Measurements from ENCODE around the gene C9.
A peak's percentile ranks its signal among the peaks of the same experiment; 100 is the strongest.
"Not testable (repeated sequence)": the region's sequence is repeated elsewhere in the genome, so short reads cannot be mapped to it uniquely, and the experiment has no call there.

C9 gene

GRCh38 chr5:39370555-39371366 is 6.5 kb upstream of the C9 start:
- no peak for DNase-seq

DNA sequence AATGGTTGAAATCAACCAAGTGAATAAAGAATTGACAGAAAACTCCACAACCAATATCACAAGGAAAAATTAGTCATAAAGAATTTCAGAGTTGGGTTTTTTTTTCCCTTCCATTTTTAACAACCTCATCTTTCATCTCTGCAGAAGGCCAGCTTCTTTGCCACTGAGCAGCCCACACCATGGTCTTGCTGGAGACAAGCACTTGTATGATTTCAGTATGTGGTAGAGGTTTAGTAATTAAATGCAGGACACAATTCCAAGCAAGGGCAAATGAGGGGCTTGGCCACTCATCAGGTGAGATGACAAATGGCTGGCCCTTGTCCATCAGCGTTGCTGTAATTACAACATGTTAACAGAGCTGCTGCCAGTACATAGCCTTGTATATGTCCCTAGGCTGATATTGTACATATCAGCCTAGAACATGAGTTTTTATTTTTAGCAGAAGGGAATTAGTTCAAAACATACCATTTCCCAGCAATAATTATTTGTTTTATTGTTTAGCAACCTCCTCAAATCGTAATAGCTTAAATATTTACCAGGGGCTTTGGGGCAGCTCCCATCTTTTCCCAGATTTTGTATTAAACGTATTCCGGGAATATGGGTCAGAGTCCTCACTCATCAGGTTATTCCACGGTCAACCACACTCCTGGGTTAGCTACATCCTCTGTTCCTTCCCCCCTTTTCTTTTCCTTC is 5.0 kb upstream of the C9 start:
- DNase-seq = no peak

DNA sequence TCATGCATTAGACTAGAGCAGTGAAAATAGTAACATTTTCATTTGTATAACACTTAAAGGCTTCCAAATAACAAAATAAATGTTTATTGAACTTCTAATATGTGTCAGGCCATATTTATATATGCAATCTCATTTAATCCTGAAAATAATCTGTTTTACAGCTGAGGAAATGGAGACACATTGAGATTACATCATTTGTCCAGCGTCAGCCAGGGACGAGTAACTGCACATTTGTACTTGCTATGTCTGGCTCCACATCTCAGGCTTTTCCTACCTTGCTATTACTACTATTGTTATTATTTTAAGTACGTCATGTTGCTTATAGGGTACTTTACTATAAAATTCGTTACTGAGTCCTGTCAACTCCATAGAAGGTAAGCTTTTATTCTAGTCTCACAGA is 3.8 kb upstream of the C9 start:
- no peak for DNase-seq

DNA sequence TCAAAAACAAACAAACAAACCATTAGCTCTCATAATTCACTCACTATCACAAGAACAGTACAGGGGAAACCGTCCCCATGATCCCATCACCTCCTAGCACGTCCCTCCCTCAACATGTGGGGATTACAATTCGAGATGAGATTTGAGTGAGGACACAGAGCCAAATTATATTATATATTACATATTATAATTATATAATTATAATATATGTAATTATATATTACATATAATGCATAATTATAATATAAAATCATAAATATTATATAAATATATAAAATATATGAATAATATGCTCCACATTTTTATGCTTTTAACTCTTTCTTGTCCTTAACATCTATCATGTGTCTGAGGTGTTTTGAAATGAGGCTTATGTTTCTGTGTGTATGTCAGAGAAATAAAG is 3.4 kb upstream of the C9 start:
- no peak for DNase-seq

DNA sequence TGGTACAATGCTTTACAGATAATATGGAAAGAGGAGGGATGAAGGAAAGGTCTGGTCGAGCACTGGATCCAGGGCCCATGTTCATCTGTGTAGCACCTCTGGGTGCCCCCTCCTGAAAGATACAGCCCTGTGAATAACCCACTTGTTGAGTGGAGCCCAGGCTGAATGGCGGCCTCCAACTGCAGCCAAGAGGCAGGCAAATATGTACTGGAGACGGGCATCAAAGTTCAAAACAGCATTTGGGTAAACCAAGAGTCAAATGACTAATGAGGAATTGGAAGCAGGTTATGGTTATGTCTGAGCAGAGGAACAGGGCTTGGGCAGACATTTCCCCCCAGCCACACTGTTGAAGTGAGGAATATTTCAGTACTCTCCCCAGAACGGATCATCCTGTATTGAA is 1.1 kb downstream of the C9 start:
- no peak for DNase-seq

DNA sequence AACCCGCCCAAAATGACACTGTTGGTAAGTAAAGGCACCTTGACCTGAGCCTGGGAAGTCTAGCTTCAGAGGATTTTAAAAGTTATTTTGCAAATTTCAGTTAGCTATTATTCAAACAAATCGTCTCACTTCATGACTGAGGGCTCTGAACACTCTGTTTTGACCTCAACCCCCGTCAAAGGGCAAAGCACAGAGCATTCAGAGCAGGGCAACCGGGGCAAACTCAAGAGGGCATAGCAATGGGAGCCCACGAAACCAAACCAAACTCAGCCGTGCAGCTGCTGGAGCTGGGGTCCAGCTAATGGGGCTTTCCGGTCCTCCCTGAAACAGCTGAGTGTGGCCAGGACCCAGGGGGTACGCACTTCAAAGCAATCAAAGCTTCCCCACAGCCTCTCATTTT is 1.6 kb downstream of the C9 start:
- DNase-seq = no peak

DNA sequence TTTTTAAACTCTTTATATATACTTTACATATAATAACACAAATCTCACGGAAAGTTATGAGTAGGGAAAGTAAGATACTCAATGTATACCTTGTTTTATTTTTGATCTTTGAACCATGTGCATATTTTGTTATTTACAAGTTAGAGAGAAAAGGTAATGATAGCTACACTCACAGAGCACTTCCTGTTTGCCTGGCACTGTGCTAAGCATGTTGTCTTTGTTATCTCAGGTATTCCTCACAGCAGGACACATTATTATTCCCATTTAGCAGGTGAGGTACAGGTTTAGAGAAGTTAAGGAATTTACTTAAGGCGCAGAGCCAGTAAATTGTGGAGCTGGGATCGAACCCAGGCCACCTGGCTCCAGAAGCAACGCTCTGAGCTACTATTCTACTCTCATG is 3.0 kb downstream of the C9 start:
- no peak for DNase-seq

- peak; percentile 54 for DNase-seq
These were observed 3.7 kb downstream of the C9 start for GRCh38 chr5:39360471-39361111.

- DNase-seq = no peak
These were observed 8.0 kb downstream of the C9 start for GRCh38 chr5:39356263-39356662.

GRCh38 chr5:39355324-39355723 is 9.0 kb downstream of the C9 start:
- no peak for DNase-seq

- no peak for DNase-seq
These were observed 10.4 kb downstream of the C9 start for GRCh38 chr5:39353717-39354399.

GRCh38 chr5:39352951-39353350 is 11.3 kb downstream of the C9 start:
- DNase-seq = no peak

- DNase-seq = no peak
These were observed 12.1 kb downstream of the C9 start for GRCh38 chr5:39352170-39352569.

DNA sequence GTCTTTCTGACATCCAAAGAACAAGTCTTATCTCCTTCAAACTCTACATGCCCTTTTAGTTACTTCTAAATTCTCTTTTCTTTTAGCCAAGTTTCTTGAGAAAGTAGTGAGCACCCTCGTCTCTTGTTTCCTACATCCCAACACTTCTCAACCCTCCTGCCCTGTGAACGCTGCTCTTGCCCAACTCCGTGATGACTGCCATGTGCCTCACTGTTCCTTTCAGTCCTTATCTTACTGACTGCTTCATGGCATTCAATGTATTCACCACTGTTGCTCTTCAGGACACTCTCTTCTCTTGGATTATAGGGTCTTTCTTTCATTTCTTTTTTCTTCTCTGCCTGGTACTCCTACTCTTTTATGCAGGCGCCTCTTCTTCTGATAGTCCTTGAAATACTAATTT is 14.8 kb downstream of the C9 start:
- no peak for DNase-seq

GRCh38 chr5:39342460-39342859 is 21.8 kb downstream of the C9 start:
- DNase-seq = no peak

- no peak for DNase-seq
These were observed 22.4 kb downstream of the C9 start for GRCh38 chr5:39341896-39342295.

DNA sequence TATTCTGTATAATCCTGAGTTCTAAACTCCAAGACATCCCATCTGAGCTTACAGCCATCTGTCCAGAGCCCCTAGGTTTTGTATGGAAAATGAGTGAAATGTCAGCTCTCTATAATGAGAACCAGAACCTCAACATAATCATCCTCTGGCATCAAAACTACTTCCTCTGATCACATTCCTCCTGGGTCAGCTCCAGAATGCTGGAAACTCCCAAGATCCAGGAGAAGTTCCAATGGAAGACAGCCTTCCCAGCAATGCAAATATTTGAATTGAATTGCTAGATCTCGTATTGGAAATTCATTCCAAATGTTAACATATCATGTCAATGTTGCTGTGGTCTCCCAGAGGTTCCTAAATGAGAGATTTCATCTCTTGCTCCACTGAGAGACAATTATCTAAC is 23.8 kb downstream of the C9 start:
- DNase-seq = no peak

DNA sequence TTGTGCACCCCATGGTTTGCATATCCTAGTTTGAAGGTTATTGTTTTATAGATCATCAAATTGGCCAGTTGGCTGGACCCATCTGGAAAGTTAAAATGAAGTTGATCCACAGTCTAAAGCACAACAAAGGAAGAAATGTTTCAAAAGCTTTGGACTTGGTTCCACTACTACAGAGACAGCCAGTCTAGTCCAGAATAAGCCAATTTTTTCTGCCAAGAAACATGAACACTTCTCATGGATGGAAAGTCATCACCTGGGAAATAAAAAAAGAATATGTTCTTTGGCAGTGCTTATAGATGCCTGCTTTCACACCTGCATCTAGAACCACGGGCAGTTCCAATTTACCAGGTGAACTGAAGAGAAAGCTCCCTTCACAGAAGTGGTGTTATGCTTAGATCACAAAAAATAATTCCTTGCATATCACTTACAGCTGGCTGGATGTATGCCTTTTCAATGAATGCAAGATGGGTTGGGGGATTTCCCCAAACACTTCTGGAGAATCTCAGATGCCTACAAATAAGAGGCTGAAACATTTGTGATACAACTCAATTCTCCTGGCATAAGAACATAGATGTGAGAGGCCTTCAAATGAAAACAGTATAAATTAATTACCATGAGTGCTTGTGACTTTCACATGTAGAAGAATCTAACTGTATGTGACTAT is 26.9 kb downstream of the C9 start:
- no peak for DNase-seq

- DNase-seq = not testable (repeated sequence)
These were observed 30.0 kb downstream of the C9 start for GRCh38 chr5:39334296-39334695.

DNA sequence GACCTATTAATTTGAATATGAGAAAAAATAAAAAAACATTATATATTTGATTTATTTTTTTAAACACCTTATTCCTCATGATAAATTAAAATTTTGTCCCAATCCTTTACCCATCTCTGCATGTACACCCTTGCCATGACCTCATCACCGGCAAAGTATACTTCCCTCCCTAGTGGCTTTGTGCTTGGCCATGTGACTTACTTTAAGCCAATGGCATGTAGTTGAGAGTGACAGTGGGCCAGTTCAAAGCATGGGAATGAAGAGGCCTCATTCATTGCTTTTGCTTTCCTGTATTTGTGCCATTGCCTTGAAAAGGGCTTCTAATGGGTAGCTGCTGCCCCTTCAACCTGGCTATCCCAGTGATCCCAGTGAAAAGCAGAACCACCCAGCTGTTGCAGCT is 31.2 kb downstream of the C9 start:
- DNase-seq = no peak

- DNase-seq = no peak
These were observed 32.4 kb downstream of the C9 start for GRCh38 chr5:39331861-39332381.

- no peak for DNase-seq
These were observed 35.6 kb downstream of the C9 start for GRCh38 chr5:39328731-39329130.

- no peak for DNase-seq
These were observed 40.8 kb downstream of the C9 start for GRCh38 chr5:39323542-39323941.
